HEK293 (cell line): ENCODE results near the gene TMEM214.

Experiments used
- BCL11A ChIP-seq: fragments of 450-650 bp; formaldehyde crosslinking; IDR thresholded peaks from 2 replicates; pipeline ENCODE4 v1.5.1; 2016; ENCODE audit warnings: low read depth, missing biosample characterization, missing genetic modification characterization
- CTCF ChIP-seq: fragments of 450-650 bp; formaldehyde crosslinking; IDR thresholded peaks from 2 replicates; pipeline ENCODE4 v1.5.1; 2016; ENCODE audit warnings: missing biosample characterization, missing genetic modification characterization
- GLIS2 ChIP-seq: fragments of 450-650 bp; formaldehyde crosslinking; IDR thresholded peaks from 2 replicates; pipeline ENCODE4 v1.5.1; 2016; ENCODE audit warnings: missing biosample characterization, missing genetic modification characterization
- KLF10 ChIP-seq: fragments of 450-650 bp; IDR thresholded peaks from 2 replicates; pipeline ENCODE4 v1.5.1; 2018; ENCODE audit warnings: missing biosample characterization, mild to moderate bottlenecking, missing genetic modification characterization
- MEIS1 ChIP-seq: sonication (generic); formaldehyde crosslinking; IDR thresholded peaks from 2 replicates; pipeline ENCODE4 v1.8.1; 2022; ENCODE audit warnings: missing genetic modification reagents, mild to moderate bottlenecking, borderline replicate concordance
- SETDB1 ChIP-seq: IDR thresholded peaks from one replicate; pipeline ENCODE4 v1.6.1; 2017; ENCODE audit warnings: mild to moderate bottlenecking, low read length, moderate library complexity, mixed read lengths; ENCODE audit not compliant: insufficient read length
- ZBTB10 ChIP-seq: fragments of 450-650 bp; formaldehyde crosslinking; IDR thresholded peaks from 2 replicates; pipeline ENCODE4 v1.5.1; 2016; ENCODE audit warnings: missing biosample characterization, missing genetic modification characterization
- ZNF175 ChIP-seq: fragments of 450-650 bp; formaldehyde crosslinking; IDR thresholded peaks from 2 replicates; pipeline ENCODE4 v1.5.1; 2016; ENCODE audit warnings: missing biosample characterization, missing genetic modification characterization
- ZNF350 ChIP-seq: fragments of 450-650 bp; formaldehyde crosslinking; IDR thresholded peaks from 2 replicates; pipeline ENCODE4 v1.5.0; 2017; ENCODE audit warnings: missing biosample characterization, mild to moderate bottlenecking, missing genetic modification characterization
- ZNF549 ChIP-seq: fragments of 450-650 bp; IDR thresholded peaks from 2 replicates; pipeline ENCODE4 v1.5.1; 2018; ENCODE audit warnings: missing biosample characterization, missing genetic modification characterization, mild to moderate bottlenecking, inconsistent platforms, moderate library complexity
- ZNF670 ChIP-seq: fragments of 450-650 bp; formaldehyde crosslinking; IDR thresholded peaks from 2 replicates; pipeline ENCODE4 v1.5.1; 2016; ENCODE audit warnings: missing biosample characterization, missing genetic modification characterization, low read depth
- ZSCAN5A ChIP-seq: fragments of 450-650 bp; formaldehyde crosslinking; IDR thresholded peaks from 2 replicates; pipeline ENCODE4 v1.5.1; 2016; ENCODE audit warnings: missing biosample characterization, missing genetic modification characterization

GRCh38 chr2:27038631-27039339, 6.0 kb downstream of the TMEM214 start:
- TF ChIP-seq ZNF670 (tag by site-specific recombination) (no peak), ZNF549 (tag by site-specific recombination) (no peak), MEIS1 (CRISPR knock-in tag) (no peak), ZNF175 (tag by site-specific recombination) (no peak), GLIS2 (tag by site-specific recombination) (no peak), ZSCAN5A (tag by site-specific recombination) (no peak), BCL11A (tag by site-specific recombination) (no peak), CTCF (no peak), KLF10 (tag by site-specific recombination) (no peak), ZNF350 (tag by site-specific recombination) (no peak), ZBTB10 (tag by site-specific recombination) (no peak), SETDB1 (no peak)
